ENCODE results near the gene IL1RL2.

Gene IL1RL2

GRCh38 chr2:102209474-102209873 is 22.7 kb downstream of the IL1RL2 start:
- no peak overlapping the region for H2AFZ ChIP-seq (ENCODE audit: low read depth)
- H3K9ac ChIP-seq, result no peak overlapping the region
- TF ChIP-seq, protein P1, sequence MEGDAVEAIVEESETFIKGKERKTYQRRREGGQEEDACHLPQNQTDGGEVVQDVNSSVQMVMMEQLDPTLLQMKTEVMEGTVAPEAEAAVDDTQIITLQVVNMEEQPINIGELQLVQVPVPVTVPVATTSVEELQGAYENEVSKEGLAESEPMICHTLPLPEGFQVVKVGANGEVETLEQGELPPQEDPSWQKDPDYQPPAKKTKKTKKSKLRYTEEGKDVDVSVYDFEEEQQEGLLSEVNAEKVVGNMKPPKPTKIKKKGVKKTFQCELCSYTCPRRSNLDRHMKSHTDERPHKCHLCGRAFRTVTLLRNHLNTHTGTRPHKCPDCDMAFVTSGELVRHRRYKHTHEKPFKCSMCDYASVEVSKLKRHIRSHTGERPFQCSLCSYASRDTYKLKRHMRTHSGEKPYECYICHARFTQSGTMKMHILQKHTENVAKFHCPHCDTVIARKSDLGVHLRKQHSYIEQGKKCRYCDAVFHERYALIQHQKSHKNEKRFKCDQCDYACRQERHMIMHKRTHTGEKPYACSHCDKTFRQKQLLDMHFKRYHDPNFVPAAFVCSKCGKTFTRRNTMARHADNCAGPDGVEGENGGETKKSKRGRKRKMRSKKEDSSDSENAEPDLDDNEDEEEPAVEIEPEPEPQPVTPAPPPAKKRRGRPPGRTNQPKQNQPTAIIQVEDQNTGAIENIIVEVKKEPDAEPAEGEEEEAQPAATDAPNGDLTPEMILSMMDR (conservative IDR thresholded peaks at IDR 0.05; ENCODE audit: low read depth, low read length), result no peak
- H3K4me3 ChIP-seq (IDR thresholded peaks at IDR 0.05; ENCODE audit: insufficient read depth, low read depth, low read length), result no peak overlapping the region
- H3K36me3 ChIP-seq (ENCODE audit: insufficient read depth), result no peaks in the 10 kb centered on the region
- no peaks in the 10 kb centered on the region for H3K27me3 ChIP-seq (ENCODE audit: insufficient read depth, low read depth)
- no peak overlapping the region for H3K27ac ChIP-seq
- no peaks in the 10 kb centered on the region for H4K20me1 ChIP-seq (ENCODE audit: insufficient read depth)
- no peaks in the 10 kb centered on the region for H3K4me1 ChIP-seq (ENCODE audit: low read depth, poor library complexity, severe bottlenecking)
- H3K4me2 ChIP-seq, result no peak overlapping the region
- H3K79me2 ChIP-seq (ENCODE audit: insufficient read depth, low read depth), result no peaks in the 10 kb centered on the region

DNA sequence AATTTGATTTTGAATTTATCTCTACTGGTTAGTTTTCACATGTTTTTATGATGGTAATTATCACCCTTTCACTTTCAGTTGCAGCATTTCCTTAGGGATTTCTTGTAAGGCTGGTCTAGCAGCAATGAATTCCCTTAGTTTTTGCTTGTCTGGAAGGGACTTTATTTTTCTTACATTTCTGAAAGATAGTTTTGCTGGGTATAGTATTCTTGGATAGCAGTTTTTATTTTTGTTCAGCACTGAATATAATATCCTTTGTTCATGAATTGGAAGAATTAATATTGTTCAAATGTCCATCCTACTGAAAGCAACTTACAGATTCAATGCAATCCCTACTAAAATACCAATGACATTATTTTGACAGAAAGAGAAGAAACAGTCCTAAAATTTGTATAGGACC is 30.2 kb downstream of the IL1RL2 start:
- no peaks in the 10 kb centered on the region for H3K79me2 ChIP-seq (ENCODE audit: insufficient read depth, low read depth)
- H2AFZ ChIP-seq (ENCODE audit: low read depth), result no peak overlapping the region
- TF ChIP-seq, protein P1 (conservative IDR thresholded peaks at IDR 0.05; ENCODE audit: low read depth, low read length), result no peak
- no peak overlapping the region for H3K4me2 ChIP-seq
- no peak overlapping the region for H3K27ac ChIP-seq
- H3K27me3 ChIP-seq (ENCODE audit: insufficient read depth, low read depth), result no peaks in the 10 kb centered on the region
- H3K9ac ChIP-seq, result no peak overlapping the region
- no peaks in the 10 kb centered on the region for H4K20me1 ChIP-seq (ENCODE audit: insufficient read depth)
- H3K36me3 ChIP-seq (ENCODE audit: insufficient read depth), result no peaks in the 10 kb centered on the region
- no peak overlapping the region for H3K4me3 ChIP-seq (IDR thresholded peaks at IDR 0.05; ENCODE audit: insufficient read depth, low read depth, low read length)
- no peaks in the 10 kb centered on the region for H3K4me1 ChIP-seq (ENCODE audit: low read depth, poor library complexity, severe bottlenecking)

DNA sequence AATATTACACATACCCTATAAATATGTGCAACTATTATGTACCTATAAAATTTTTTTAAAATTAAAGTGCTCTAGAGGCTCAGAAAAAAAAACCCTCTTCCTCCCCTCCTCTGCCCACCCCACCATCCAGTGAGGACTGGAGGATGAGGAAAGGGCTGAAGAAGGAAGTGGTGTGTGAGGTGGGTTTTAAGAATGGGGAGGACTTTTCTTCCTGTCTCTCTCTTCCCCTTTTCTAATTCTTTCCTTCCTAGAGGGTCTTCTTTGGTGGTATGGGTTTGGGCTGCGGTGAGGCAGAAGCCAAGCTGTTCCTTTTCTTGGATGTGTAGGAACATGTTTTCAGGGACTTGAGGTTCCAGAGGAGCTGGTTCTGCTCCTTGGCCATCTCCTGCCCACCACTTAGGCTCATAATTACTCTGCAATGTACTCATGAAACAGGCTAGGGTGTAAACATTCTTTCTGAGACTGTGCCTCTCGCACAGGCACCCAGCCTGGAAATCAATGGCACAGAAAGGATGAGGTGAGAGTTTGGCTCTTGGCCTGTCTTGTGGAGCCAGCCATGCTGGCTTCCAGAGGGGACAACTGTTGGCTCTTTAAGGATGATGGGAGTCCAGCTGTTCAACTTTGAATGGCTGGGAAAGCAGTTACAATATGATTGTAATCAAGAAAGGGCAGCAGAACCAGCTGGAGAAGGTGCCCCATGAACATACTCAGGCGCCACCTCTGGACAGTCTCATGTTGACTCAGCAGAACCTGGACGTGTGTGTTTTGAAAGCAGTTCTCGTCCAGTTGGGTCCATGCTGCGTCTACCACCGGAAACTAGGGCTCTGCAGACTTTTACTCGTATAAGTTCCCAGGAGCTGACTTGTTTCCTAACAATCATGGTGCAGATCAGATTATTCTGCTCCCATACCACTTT is 38.3 kb downstream of the IL1RL2 start:
- TF ChIP-seq, protein P1 (conservative IDR thresholded peaks at IDR 0.05; ENCODE audit: low read depth, low read length), result no peak
- no peaks in the 10 kb centered on the region for H3K36me3 ChIP-seq (ENCODE audit: insufficient read depth)
- no peak overlapping the region for H2AFZ ChIP-seq (ENCODE audit: low read depth)

GRCh38 chr2:102226171-102226570 is 39.3 kb downstream of the IL1RL2 start:
- Histone ChIP-seq H3K4me3 (IDR thresholded peaks at IDR 0.05; ENCODE audit: insufficient read depth, low read depth, low read length) (no peak overlapping the region), H3K27me3 (ENCODE audit: insufficient read depth, low read depth) (no peaks in the 10 kb centered on the region), H3K79me2 (ENCODE audit: insufficient read depth, low read depth) (no peaks in the 10 kb centered on the region), H3K4me1 (ENCODE audit: low read depth, poor library complexity, severe bottlenecking) (no peaks in the 10 kb centered on the region), H3K9ac (no peak overlapping the region), H3K36me3 (ENCODE audit: insufficient read depth) (no peaks in the 10 kb centered on the region), H3K4me2 (no peak overlapping the region), H3K27ac (no peak overlapping the region), H2AFZ (ENCODE audit: low read depth) (no peak overlapping the region), H4K20me1 (ENCODE audit: insufficient read depth) (no peaks in the 10 kb centered on the region)
- TF ChIP-seq, protein P1 (conservative IDR thresholded peaks at IDR 0.05; ENCODE audit: low read depth, low read length), result no peak

More for the DNA sequence above, 38.3 kb downstream of the IL1RL2 start:
- no peak overlapping the region for H3K27ac ChIP-seq
- H3K79me2 ChIP-seq (ENCODE audit: insufficient read depth, low read depth), result no peaks in the 10 kb centered on the region
- no peaks in the 10 kb centered on the region for H3K27me3 ChIP-seq (ENCODE audit: insufficient read depth, low read depth)
- no peaks in the 10 kb centered on the region for H4K20me1 ChIP-seq (ENCODE audit: insufficient read depth)
- no peak overlapping the region for H3K4me3 ChIP-seq (IDR thresholded peaks at IDR 0.05; ENCODE audit: insufficient read depth, low read depth, low read length)
- no peak overlapping the region for H3K4me2 ChIP-seq
- H3K9ac ChIP-seq, result no peak overlapping the region
- no peaks in the 10 kb centered on the region for H3K4me1 ChIP-seq (ENCODE audit: low read depth, poor library complexity, severe bottlenecking)
